Neural crest cell (in vitro differentiated cells): Measurements from ENCODE around the gene GPC6. TPM values are rescaled to one million over a fixed set of nuclear protein-coding genes. Genes with fewer than 3 reads are reported as not detected.

ENCODE experiments used
- DNase-seq: peaks from one replicate; pipeline ENCODE4 v3.0.0; 2021; ENCODE audit warnings: low read depth, mixed read lengths, low spot score
- H3K27ac Mint-ChIP-seq: one replicate; pipeline ENCODE4 v1.8.0; 2021; ENCODE audit warnings: mild to moderate bottlenecking, mixed read lengths; ENCODE audit not compliant: unreplicated experiment
- H3K27me3 Mint-ChIP-seq: 2 replicates; pipeline ENCODE4 v1.8.0; 2021; ENCODE audit warnings: low read depth, mild to moderate bottlenecking, mixed read lengths
- H3K36me3 Mint-ChIP-seq: 2 replicates; pipeline ENCODE4 v1.8.0; 2021; ENCODE audit warnings: low read depth, mild to moderate bottlenecking, mixed read lengths
- H3K4me1 Mint-ChIP-seq: 2 replicates; pipeline ENCODE4 v1.8.0; 2021; ENCODE audit warnings: mixed read lengths
- H3K4me3 Mint-ChIP-seq: one replicate; pipeline ENCODE4 v1.8.0; 2021; ENCODE audit warnings: mild to moderate bottlenecking, mixed read lengths
- H3K9me3 Mint-ChIP-seq: 2 replicates; pipeline ENCODE4 v1.8.0; 2021; ENCODE audit warnings: mixed read lengths
- CTCF ChIP-seq: fragments of 200-600 bp; sonication (generic); conservative IDR thresholded peaks from 2 replicates; pipeline ENCODE4 v1.5.0; 2021; ENCODE audit warnings: antibody characterized with exemption, mild to moderate bottlenecking
- total RNA-seq: library from RNA; stranded (reverse); gene quantifications from 2 replicates; pipeline ENCODE4 v1.2.1, GENCODE V29; 2021

Gene GPC6
- total RNA-seq, 1 donor from 2014 or later: 13.4 TPM

GRCh38 chr13:94351292-94351990 lies 1124.8 kb downstream of the GPC6 start:
- TF ChIP-seq CTCF: no peak
- Mint-ChIP-seq H3K4me1 (no peaks in the 10 kb centered on the region), H3K9me3 (peaks cover 7% of the 10 kb centered on the region), H3K36me3 (peaks cover 3% of the 10 kb centered on the region), H3K27me3 (no peaks in the 10 kb centered on the region), H3K4me3 (no peak overlapping the region), H3K27ac (no peak overlapping the region)
- no peak for DNase-seq

GRCh38 chr13:94352057-94352456 lies 1125.5 kb downstream of the GPC6 start:
- Mint-ChIP-seq H3K27ac (no peak overlapping the region), H3K9me3 (peaks cover 7% of the 10 kb centered on the region), H3K4me1 (no peaks in the 10 kb centered on the region), H3K36me3 (peaks cover 3% of the 10 kb centered on the region), H3K4me3 (no peak overlapping the region), H3K27me3 (no peaks in the 10 kb centered on the region)
- DNase-seq: no peak
- no peak for TF ChIP-seq CTCF

GRCh38 chr13:94353167-94353710 lies 1126.6 kb downstream of the GPC6 start:
- no peak overlapping the region for H3K4me3 Mint-ChIP-seq
- H3K9me3 Mint-ChIP-seq: peaks cover 7% of the 10 kb centered on the region
- DNase-seq: no peak

GRCh38 chr13:94359875-94360274 lies 1133.3 kb downstream of the GPC6 start:
- Mint-ChIP-seq H3K36me3 (no peaks in the 10 kb centered on the region), H3K27ac (no peak overlapping the region), H3K4me3 (no peak overlapping the region), H3K27me3 (no peaks in the 10 kb centered on the region), H3K4me1 (peaks cover 6% of the 10 kb centered on the region), H3K9me3 (peaks cover 5% of the 10 kb centered on the region)
- TF ChIP-seq CTCF: no peak
- no peak for DNase-seq

More at GRCh38 chr13:94353167-94353710, 1126.6 kb downstream of the GPC6 start:
- Mint-ChIP-seq H3K36me3 (peaks cover 3% of the 10 kb centered on the region), H3K27me3 (no peaks in the 10 kb centered on the region), H3K27ac (no peak overlapping the region), H3K4me1 (no peaks in the 10 kb centered on the region)
- TF ChIP-seq CTCF: no peak

- Mint-ChIP-seq H3K4me1 (peaks cover 6% of the 10 kb centered on the region), H3K27me3 (no peaks in the 10 kb centered on the region), H3K4me3 (peak overlapping the region; percentile 16), H3K27ac (no peak overlapping the region), H3K9me3 (peaks cover 3% of the 10 kb centered on the region), H3K36me3 (no peaks in the 10 kb centered on the region)
- peak; percentile 98 for TF ChIP-seq CTCF
- DNase-seq: peak; percentile 63
Observed at GRCh38 chr13:94362411-94362909, 1135.9 kb downstream of the GPC6 start.
